Renal cortical epithelial cell (primary cell): Measurements from ENCODE around the gene PDXK. TPM values are rescaled to one million over a fixed set of nuclear protein-coding genes. Genes with fewer than 3 reads are reported as not detected.

Experiments used
- DNase-seq: peaks from one replicate; pipeline ENCODE4 v3.0.0-alpha.2; 2011; ENCODE audit warnings: low read depth
- total RNA-seq: library from RNA; depleted of rRNA; stranded (reverse); fragments of >200 nt; gene quantifications from 2 replicates; pipeline ENCODE4 v1.2.3, GENCODE V29; 2014

Gene PDXK
- total RNA-seq, 1 donor from 2014 or later = 390 TPM

GRCh38 chr21:43723648-43724047, 4.7 kb downstream of the PDXK start:
- no peak for DNase-seq

- no peak for DNase-seq
Observed at GRCh38 chr21:43726686-43727518, 8.0 kb downstream of the PDXK start.

- peak; percentile 57 for DNase-seq
Observed at GRCh38 chr21:43727519-43728153, 8.7 kb downstream of the PDXK start.

GRCh38 chr21:43728154-43728466, 9.2 kb downstream of the PDXK start:
- no peak for DNase-seq

- DNase-seq = peak; percentile 92
Observed at GRCh38 chr21:43728467-43729390, 9.8 kb downstream of the PDXK start.

GRCh38 chr21:43731476-43731875, 12.5 kb downstream of the PDXK start:
- peak; percentile 11 for DNase-seq

GRCh38 chr21:43731891-43732711, 13.2 kb downstream of the PDXK start:
- DNase-seq = peak; percentile 88

- DNase-seq = no peak
Observed at GRCh38 chr21:43733060-43733459, 14.1 kb downstream of the PDXK start.

- peak; percentile 22 for DNase-seq
Observed at GRCh38 chr21:43733529-43734071, 14.7 kb downstream of the PDXK start.

- peak; percentile 18 for DNase-seq
Observed at GRCh38 chr21:43734131-43734927, 15.4 kb downstream of the PDXK start.

- peak; percentile 58 for DNase-seq
Observed at GRCh38 chr21:43734928-43735229, 15.9 kb downstream of the PDXK start.

GRCh38 chr21:43735236-43736091, 16.5 kb downstream of the PDXK start:
- DNase-seq = no peak

- DNase-seq = peak; percentile 60
Observed at GRCh38 chr21:43736224-43736883, 17.4 kb downstream of the PDXK start.

- DNase-seq = no peak
Observed at GRCh38 chr21:43737158-43737950, 18.4 kb downstream of the PDXK start.

GRCh38 chr21:43739621-43740435, 20.9 kb downstream of the PDXK start:
- no peak for DNase-seq

- peak; percentile 64 for DNase-seq
Observed at GRCh38 chr21:43740497-43741156, 21.7 kb downstream of the PDXK start.
